Prostate gland (tissue), 2 donors: ENCODE data around the gene RAG2. TPM values are rescaled to one million over a fixed set of nuclear protein-coding genes. Genes with fewer than 3 reads are reported as not detected.

Experiments used
- DNase-seq: peaks from one replicate; pipeline ENCODE4 v3.0.0-alpha.2; 2019; ENCODE audit warnings: low spot score
- H3K27ac ChIP-seq, 2 donors: fragments of 200-600 bp; sonication (generic); 2 replicates each; pipeline ENCODE4 v1.5.1; 2017 to 2019
- H3K27me3 ChIP-seq: fragments of 200-600 bp; sonication (generic); replicated peaks from 2 replicates; pipeline ENCODE4 v1.5.1; 2019; ENCODE audit not compliant: insufficient read depth
- H3K36me3 ChIP-seq, 2 donors: fragments of 200-600 bp; sonication (generic); 1 replicate in 1 of 2; 2 replicates in 1 of 2; pipeline versions ENCODE4 v1.5.1 to v1.8.1; 2017 to 2019
- H3K4me1 ChIP-seq: fragments of 200-600 bp; sonication (generic); replicated peaks from 2 replicates; pipeline ENCODE4 v1.5.1; 2019
- H3K4me3 ChIP-seq, 2 donors: fragments of 200-600 bp; sonication (generic); 2 replicates each; pipeline ENCODE4 v1.5.1; 2017 to 2019
- H3K9me3 ChIP-seq: fragments of 200-600 bp; sonication (generic); 2 replicates; pipeline ENCODE4 v1.5.1; 2017
- POLR2A ChIP-seq: fragments of 450-650 bp; IDR thresholded peaks from one replicate; pipeline ENCODE4 v1.6.1; 2016; ENCODE audit warnings: antibody characterized with exemption, mild to moderate bottlenecking
- POLR2AphosphoS5 ChIP-seq: sonication (generic); formaldehyde crosslinking; IDR thresholded peaks from one replicate; pipeline ENCODE4 v1.6.1; 2017; ENCODE audit warnings: antibody characterized with exemption
- WGBS: methylation state at CpG from one replicate; pipeline ENCODE4 v1.1.5; 2018; 5-methylcytosine and 5-hydroxymethylcytosine counted together
- intact Hi-C: fragments of 100-400 bp; cut with DNase I; formaldehyde crosslinking; loops from one replicate; pipeline ENCODE4 v1.14.2; 2022
- total RNA-seq, 2 donors: library from RNA; depleted of rRNA; stranded (reverse); fragments of >200 nt; gene quantifications; one replicate each; pipeline ENCODE4 v1.1.0, GENCODE V29; 2016
- TF ChIP-seq, protein P1 (sequence below), 4 experiments: fragments of 200-600 bp in 2 of 4; fragments of 450-650 bp in 2 of 4; sonication (generic) in 2 of 4; IDR thresholded peaks; 1 replicate in 3 of 4; 2 replicates in 1 of 4; pipeline ENCODE4 v1.5.1; 2016 to 2019; ENCODE audit warnings: antibody characterized with exemption in 4 of 4, mild to moderate bottlenecking in 2 of 4, moderate library complexity in 2 of 4

Gene RAG2
- total RNA-seq, 2 donors from 2014 or later, result not detected

DNA sequence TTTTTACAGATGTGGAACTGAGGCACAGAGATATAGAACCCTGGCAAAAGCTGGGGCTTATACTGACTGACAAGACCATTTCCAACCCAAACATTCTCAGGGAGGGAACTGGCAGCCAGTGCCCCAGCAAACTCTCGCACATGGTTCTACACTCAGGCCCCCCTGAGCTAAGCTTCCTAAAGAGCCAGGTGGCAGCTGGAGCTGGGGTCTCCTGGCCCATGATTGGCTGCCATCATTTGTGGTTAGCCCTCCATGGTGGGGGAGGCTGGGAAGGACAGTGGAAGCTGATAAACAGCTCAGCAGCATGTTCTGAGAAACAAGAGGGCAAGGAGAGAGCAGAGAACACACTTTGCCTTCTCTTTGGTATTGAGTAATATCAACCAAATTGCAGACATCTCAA lies 30.3 kb downstream of the RAG2 start, which contains the start of gene RAG1:
Gene RAG1 (plus strand): TSS at position 314 of the 400 bp plus-strand sequence. CDS start 5,298 bp downstream, outside the sequence.
- WGBS, result 100% methylated on average over 1 of the region's 1 CpG
- intact Hi-C loops, result no loop called here
- H3K9me3 ChIP-seq, result no peaks in the 10 kb centered on the region
- TF ChIP-seq, protein P1, sequence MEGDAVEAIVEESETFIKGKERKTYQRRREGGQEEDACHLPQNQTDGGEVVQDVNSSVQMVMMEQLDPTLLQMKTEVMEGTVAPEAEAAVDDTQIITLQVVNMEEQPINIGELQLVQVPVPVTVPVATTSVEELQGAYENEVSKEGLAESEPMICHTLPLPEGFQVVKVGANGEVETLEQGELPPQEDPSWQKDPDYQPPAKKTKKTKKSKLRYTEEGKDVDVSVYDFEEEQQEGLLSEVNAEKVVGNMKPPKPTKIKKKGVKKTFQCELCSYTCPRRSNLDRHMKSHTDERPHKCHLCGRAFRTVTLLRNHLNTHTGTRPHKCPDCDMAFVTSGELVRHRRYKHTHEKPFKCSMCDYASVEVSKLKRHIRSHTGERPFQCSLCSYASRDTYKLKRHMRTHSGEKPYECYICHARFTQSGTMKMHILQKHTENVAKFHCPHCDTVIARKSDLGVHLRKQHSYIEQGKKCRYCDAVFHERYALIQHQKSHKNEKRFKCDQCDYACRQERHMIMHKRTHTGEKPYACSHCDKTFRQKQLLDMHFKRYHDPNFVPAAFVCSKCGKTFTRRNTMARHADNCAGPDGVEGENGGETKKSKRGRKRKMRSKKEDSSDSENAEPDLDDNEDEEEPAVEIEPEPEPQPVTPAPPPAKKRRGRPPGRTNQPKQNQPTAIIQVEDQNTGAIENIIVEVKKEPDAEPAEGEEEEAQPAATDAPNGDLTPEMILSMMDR (IDR thresholded peaks at IDR 0.05), result no peak
- no peak for TF ChIP-seq POLR2AphosphoS5
- TF ChIP-seq POLR2A, result no peak
- no peak within 1 kb of the TSS for H3K4me3 ChIP-seq
- no peaks in the 10 kb centered on the region for H3K27me3 ChIP-seq
- no peaks in the 10 kb centered on the region for H3K4me1 ChIP-seq
- DNase-seq, result no peak
- H3K36me3 ChIP-seq, result no peaks in the 10 kb centered on the region
- H3K27ac ChIP-seq, result no peak within 1 kb of the TSS

DNA sequence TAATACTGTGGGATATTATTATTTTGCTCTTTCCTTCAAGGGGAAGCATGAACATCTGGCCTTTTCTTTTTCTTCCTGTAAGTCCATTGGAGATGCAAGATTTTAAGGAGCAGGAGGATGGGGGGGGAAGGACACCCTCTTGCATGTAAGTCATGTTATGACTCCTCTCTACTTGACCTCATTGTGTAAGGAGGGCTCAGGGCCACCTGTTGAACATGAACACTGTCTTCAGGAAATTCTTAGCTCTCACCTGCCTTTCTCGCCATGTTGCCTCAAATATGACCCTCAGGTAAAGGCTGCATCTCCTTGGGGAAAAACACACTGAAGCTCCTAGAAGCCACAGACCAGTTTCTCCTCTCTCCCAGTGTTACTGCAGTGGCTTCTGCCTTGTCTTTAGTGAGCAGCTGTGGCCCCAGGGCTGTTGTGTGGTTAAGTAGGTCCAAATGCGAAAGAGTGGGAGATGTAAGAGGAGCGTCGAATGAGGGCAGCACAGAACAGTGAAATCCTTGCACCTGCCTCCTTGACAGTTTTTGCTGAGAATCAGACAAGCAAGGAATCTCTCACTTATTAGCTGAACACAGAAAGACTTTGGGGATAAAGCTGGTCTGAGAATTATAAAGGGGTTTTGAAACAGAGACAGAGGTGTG lies 31.5 kb downstream of the RAG2 start:
- Histone ChIP-seq H3K9me3 (no peaks in the 10 kb centered on the region), H3K27me3 (no peaks in the 10 kb centered on the region), H3K4me1 (no peaks in the 10 kb centered on the region), H3K36me3 (no peaks in the 10 kb centered on the region), H3K27ac (no peak overlapping the region), H3K4me3 (no peak overlapping the region)
- DNase-seq, result no peak
- WGBS, result 97% methylated on average over 4 of the region's 4 CpGs
- TF ChIP-seq POLR2AphosphoS5 (no peak), POLR2A (no peak)
- TF ChIP-seq, protein P1 (IDR thresholded peaks at IDR 0.05), result no peak
- intact Hi-C loops, result no loop called here

DNA sequence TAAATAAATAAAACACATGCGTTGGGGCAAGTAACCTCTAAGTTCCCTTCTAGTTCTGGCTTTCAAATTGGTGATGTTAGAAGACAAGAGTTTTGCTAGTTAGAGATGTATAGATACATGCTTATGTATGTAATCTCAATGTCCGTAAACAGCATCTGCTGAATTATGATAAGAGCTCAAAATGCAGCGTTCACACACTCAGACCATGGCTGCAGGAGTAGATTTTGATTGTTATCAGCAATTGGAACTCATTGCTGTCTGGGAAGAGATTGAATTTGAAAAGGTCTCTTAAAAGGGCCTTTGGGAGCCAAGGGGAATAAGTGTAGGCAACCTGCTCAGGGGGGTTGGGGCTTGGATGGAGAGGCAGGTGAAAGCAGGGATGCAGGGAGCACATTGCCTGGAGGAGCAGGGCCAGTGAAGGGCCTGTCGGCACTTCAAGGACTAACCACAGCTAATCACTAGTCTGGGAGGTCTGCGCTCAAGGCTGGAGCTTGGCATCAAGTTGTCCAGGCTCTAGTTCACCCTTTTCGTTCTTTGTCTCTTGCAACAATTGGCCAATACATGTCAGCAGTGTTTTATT lies 32.9 kb downstream of the RAG2 start:
- DNase-seq, result no peak
- intact Hi-C loops, result no loop called here
- 60% methylated on average over 6 of the region's 6 CpGs for WGBS
- Histone ChIP-seq H3K4me1 (no peaks in the 10 kb centered on the region), H3K4me3 (no peak overlapping the region), H3K9me3 (no peaks in the 10 kb centered on the region), H3K27ac (no peak overlapping the region), H3K27me3 (no peaks in the 10 kb centered on the region), H3K36me3 (no peaks in the 10 kb centered on the region)
- TF ChIP-seq POLR2A (no peak), POLR2AphosphoS5 (no peak)
- TF ChIP-seq, protein P1 (IDR thresholded peaks at IDR 0.05), result no peak

DNA sequence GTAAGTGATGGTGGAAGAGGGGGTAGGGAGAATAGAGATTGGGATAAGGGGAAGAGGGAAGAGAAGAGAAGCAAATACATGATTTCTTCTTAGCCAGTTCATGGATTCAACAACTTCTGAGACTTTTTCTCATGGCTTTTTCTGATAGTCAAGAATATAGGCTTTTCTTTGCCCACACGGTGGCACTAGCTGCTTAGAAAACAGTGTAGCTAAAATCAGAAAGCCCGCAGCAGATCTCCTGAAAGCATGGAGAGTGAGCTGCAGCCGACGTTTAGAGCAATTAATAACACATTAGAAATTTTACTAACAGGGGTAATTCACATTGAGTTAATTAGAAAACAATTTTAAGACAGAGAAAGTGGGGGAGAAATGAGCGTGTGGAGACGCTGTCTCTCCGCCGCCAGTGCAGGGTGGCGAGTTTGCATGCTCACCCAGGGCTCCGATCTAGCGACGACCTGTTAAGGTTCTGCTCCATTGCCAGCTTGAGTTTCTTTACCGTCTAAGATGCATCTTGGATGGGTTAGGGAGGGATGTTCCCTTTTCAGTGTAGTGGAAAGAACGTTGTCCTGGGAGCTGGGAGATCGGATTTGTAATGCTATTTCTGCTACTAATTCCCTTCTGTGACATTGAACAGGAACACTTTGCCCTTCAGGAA lies 33.5 kb downstream of the RAG2 start:
- DNase-seq, result peak; percentile 50
- H3K4me1 ChIP-seq, result no peaks in the 10 kb centered on the region
- H3K36me3 ChIP-seq, result no peaks in the 10 kb centered on the region
- intact Hi-C loops, result loop anchor here (5.0 kb wide), 2 partner anchors 58 to 108 kb away; no protein-coding TSS in a partner anchor
- no peaks in the 10 kb centered on the region for H3K27me3 ChIP-seq
- 2% methylated on average over 15 of the region's 15 CpGs for WGBS
- H3K9me3 ChIP-seq, result no peaks in the 10 kb centered on the region
- no peak overlapping the region for H3K27ac ChIP-seq
- H3K4me3 ChIP-seq, result peak overlapping the region in 1 of 2 donors; percentile 11
- TF ChIP-seq, protein P1 (IDR thresholded peaks at IDR 0.05), result peak; percentile 32 to 71 (median 65)
- no peak for TF ChIP-seq POLR2AphosphoS5
